HG03135 (cell line): ENCODE data around the gene DAP3.
"Not testable (repeated sequence)": the region's sequence is repeated elsewhere in the genome, so short reads cannot be mapped to it uniquely, and the experiment has no call there.

ENCODE experiments used
- ATAC-seq: cut with Tn5 transposase; IDR thresholded peaks from one replicate; pipeline ENCODE4 v1.9.1; 2021; ENCODE audit warnings: mild to moderate bottlenecking, moderate library complexity; ENCODE audit not compliant: unreplicated experiment

Gene DAP3

DNA sequence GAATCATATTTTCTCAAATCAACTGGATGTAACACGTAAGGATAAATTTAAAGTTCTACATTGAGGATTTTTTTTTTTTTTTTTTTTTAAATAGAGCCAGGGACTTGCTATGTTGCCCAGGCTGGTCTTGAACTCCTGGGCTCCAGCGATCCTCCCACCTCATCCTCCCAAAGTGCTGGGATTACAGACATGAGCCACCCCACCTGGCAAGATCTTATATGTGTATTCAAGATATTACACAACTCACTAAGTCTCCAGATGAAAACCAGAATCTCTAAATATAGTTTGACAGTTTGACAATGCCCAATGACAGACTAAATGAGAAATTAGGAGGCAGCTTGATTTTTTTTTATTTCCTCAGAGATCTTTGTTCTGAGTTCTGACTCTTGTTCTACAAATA, 7.1 kb upstream of the DAP3 start:
- no peak for ATAC-seq

- ATAC-seq, result peak; percentile 35
Measured at GRCh38 chr1:155687705-155688323, 1.1 kb upstream of the DAP3 start.

DNA sequence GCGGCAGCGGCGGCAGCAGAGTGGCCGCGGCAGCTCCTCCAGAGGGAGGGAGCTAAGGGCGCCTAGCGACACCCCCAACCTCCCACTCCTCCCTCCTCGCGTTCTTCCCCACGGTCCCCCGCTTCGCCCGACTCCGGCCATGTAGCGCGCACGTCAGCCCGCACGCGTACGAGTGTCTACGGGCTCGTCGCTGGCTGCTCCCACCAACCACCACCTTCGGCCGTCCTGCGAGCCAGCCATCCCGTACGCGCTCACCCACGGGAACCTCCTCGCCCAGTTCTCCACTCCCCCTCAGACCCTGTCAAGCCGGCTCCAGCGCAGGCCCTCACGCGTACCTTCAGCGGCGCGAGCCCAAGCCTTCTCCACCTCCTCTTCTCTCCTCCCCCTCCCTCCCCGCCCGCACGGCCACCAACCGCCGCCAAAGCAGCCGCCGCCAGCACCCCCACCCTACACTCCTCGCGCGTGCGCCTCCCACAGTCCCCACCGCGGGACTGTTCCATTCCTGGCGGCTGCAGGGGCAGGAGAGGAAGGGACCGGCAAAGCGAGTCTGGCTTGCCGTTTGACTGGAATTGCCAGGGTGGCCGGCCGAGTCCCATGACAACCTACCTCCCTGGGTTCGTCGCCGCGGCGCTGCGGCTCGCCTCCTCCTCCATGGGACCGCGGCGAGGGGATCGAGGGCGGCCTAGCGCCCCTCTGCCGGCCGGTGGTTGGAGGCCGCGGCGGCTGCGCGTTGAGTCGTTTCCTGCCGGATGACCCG, 389 bp upstream of the DAP3 start, which contains the start of gene YY1AP1:
Gene YY1AP1, minus strand, starts transcription at position 451 of the 757 bp plus-strand sequence. CDS start 8,338 bp downstream, outside the sequence.
- peak; percentile 86 for ATAC-seq

- no peak for ATAC-seq
Measured at GRCh38 chr1:155691992-155692528, 3.2 kb downstream of the DAP3 start.

DNA sequence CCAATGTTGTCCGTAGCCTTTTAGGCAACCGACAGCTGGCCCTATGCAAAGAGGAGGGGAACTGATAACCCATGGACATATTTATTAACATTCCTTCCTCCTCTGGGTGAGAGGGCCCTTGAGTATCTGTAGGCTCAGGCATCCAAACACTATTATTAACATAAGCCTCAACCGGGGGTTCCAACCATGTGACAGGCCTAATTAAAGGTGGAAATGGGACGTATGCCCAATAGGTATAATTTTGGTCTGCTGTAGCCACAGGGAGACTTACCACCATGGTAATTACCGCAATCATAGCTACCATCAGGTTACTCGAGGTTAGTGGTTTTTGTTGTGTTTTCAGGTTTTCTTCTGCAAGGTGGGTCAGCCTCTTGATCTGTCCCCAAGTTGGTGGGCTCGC, 5.3 kb downstream of the DAP3 start:
- no peak for ATAC-seq

DNA sequence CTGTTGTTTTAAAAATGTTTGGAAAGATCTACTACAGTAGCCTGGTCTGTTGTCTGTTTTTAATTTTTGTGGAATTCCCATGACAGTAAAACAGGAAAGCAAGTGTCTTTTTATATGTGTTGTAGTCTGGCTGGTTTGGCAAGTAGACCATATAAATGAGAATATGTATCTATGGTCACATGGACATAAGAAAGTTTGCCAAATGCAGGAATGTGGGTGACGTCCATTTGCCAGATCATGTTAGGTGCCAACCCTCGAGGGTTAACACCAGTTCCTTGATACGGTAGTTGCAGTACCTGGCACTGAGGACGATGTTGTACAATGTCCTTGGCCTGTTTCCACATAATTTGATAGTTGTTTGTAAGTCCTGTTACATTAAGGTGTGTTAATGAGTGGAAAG, 6.2 kb downstream of the DAP3 start:
- ATAC-seq, result no peak

DNA sequence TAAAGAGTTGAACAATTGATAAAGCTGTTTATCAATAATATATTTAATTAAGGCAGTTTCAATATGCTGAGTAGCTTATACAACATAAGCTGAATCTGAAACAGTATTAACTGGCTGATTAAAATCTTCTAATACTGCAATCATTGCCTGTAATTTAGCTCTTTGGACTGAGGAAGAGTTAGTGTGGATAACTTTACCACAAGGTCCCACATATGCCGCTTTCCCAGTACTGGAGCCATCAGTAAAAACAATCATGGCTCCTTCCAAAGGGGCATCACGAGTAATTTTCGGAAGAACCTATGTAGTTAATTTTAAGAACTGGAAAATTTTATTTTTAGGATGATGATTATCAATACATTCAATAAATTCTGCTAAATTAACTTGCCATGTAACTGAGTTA, 6.7 kb downstream of the DAP3 start:
- ATAC-seq, result no peak

DNA sequence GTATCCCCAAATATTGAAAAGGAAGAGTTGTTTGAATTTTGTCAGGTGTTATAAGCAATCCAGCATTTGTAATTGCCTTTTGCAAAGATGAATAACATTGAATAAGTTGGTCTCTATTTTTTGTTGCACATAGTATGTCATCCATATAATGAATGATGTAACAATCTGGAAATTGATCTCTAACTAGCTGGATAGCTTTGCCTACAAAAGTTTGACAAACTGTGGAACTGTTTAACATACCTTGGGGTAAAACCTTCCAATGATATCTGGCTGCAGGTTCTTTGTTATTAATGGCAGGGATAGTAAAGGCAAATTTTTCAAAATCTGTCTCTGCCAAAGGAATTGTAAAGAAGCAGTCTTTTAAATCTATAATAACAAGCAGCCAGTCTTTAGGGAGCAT, 7.6 kb downstream of the DAP3 start:
- ATAC-seq, result no peak

- no peak for ATAC-seq
Measured at GRCh38 chr1:155697046-155697445, 8.2 kb downstream of the DAP3 start.

DNA sequence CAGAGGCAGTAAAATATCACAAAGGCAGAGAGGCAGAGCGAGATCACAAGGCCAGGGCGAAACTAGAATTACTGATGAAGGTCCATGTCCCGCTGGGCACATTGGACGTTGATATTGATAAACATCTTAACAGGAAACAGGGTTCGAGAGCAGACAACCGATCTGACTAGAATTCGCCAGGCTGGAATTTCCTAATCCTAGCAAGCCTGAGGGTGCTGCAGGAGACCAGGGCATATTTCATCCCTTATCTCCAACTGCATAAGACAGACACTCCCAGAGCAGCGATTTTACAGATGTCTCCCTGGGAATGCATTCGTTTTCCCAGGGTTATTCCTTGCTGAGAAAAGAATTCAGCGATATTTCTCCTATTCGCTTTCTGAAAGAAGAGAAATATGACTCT, 8.7 kb downstream of the DAP3 start:
- not testable (repeated sequence) for ATAC-seq

DNA sequence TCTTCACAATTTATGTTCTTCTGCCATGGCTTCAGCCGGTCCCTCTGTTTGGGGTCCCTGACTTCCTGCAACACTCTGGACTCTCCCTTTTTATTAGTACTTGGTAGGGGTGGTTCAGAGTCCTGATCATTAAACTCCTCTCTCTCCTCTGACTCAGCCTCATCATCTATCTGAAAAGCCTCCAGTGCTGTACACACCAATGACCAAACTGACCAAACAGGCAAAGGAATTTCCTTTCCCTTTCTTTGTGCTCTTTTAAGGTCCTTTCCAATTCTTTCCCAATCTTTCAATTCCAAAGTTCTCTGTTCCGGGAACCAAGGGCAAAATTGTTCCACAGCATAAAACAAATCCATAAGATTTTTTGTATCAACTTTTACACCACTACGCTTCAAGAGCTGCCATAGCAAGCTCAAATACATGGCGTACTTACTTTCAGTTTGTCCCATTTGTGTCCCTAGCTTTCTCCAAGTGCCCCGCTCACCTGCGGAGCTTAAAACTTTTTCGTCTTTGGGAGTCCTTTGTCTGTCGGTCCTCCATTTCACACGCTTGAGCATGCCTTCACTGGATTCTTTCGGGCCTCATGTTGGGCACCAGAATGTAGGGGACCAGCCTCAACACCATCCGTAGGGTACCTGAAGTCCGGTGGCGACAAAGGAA, 9.6 kb downstream of the DAP3 start:
- no peak for ATAC-seq

DNA sequence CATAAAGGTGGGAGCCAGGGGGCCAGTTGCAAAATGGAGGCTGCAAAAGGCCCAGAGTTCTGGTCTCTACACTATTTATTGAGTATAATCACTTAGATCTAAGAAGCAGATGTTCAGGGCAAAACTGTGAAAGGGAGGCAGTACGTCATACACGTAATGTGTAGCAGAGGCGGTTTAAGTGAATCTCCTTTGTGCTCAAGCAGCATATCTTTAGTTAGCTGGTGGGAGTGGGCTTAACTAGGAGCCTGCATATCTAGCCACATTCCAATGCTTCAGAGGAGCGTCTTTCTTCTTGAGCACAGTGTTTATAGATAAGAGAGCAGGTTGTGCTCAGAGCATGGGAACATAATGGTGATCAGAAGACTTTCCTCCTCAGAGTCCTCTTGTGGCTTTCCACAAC, 10.2 kb downstream of the DAP3 start:
- ATAC-seq, result not testable (repeated sequence)

DNA sequence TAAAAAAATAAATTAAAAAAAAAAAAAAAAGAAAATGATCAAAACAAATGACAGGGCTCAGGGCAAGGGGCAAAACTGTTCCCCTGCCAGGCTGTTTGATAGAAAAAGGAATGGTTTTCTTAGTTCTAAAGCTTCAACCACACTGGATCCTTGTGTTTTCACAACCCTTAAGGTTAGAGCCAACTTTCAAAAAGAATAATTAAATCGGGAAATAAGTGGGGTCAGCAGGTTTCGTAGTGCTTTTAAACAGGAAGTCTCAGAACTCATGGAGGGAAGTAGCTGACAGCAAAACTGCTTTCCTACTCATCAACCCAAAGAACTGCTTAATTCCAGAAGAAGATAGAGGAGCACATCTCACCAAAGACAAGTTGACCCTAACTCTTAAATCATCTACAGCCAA, 12.8 kb downstream of the DAP3 start:
- not testable (repeated sequence) for ATAC-seq

GRCh38 chr1:155703216-155703615, 14.3 kb downstream of the DAP3 start:
- ATAC-seq, result no peak

GRCh38 chr1:155704414-155704813, 15.5 kb downstream of the DAP3 start:
- not testable (repeated sequence) for ATAC-seq

DNA sequence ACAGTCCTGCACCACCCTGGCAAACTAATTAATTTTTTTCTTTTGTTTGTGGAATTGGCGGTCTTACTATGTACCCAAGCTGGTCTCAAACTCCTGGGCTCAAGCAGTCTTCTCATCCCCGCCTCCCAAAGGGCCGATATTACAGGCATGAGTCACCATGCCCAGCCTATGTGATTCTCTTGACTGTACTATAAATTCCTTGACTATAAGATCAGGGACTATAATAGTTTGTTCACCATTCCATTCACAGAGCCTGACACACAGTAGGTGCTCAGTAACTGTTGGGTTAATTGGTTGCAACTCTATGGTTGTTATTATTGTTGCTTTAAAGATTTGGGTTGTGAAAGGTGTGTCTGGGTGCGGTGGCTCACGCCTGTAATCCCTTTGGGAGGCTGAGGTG, 17.2 kb downstream of the DAP3 start:
- no peak for ATAC-seq

GRCh38 chr1:155709391-155709790, 20.5 kb downstream of the DAP3 start:
- ATAC-seq, result no peak

DNA sequence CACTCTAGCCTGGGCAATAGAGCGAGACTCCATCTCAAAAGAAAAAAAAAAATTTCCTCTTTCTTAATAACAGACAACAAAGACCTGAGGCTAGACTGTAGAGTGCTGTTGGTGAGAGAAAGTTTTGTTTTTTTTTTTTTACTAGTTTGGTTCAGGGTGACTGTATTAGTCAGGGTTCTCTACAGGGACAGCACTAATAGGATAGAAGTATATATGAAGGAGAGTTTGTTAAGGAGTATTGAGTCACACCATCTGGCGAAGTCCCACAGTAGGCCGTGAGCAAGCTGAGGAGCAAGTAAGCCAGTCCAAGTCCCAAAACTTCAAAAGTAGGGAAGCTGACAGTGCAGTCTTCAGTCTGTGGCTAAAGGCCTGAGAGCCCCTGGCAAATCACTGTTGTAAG, 22.6 kb downstream of the DAP3 start:
- not testable (repeated sequence) for ATAC-seq

GRCh38 chr1:155712636-155713035, 23.7 kb downstream of the DAP3 start:
- ATAC-seq, result not testable (repeated sequence)

DNA sequence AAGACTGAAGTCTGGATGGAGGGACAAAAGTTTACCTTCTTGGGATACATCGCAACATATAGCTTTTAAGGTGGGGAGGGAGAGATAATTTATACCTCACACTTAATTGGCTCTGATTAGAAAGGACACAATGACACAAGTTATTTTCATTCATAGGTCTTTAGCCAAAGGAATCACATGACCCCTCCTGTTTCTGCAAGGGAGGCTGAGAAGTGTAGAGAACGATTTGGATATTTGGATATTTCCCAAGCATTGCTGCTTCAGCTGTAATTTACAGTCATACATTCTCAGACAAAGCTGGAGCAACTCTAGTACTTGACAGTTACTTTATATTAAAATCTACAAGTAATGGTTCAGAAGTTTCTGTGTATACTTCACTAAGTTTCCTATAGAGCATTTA, 24.2 kb downstream of the DAP3 start:
- ATAC-seq, result no peak

GRCh38 chr1:155715056-155715455, 26.2 kb downstream of the DAP3 start:
- not testable (repeated sequence) for ATAC-seq

- ATAC-seq, result no peak
Measured at GRCh38 chr1:155715777-155716176, 26.9 kb downstream of the DAP3 start.
